MG63 (cell line): ENCODE results near the gene TCF3. TPM values are rescaled to one million over a fixed set of nuclear protein-coding genes. Genes with fewer than 3 reads are reported as not detected.

ENCODE experiments used
- DNase-seq: peaks from one replicate; pipeline ENCODE4 v3.0.0-alpha.2; 2020
- H3K27me3 ChIP-seq: fragments of 250-450 bp; sonication (Bioruptor Pico); 2 replicates; pipeline ENCODE4 v1.5.1; 2020; ENCODE audit warnings: mild to moderate bottlenecking, moderate library complexity
- H3K36me3 ChIP-seq: fragments of 250-450 bp; sonication (Bioruptor Pico); 2 replicates; pipeline ENCODE4 v1.5.1; 2020; ENCODE audit warnings: mild to moderate bottlenecking, moderate library complexity
- H3K4me3 ChIP-seq: fragments of 250-450 bp; sonication (Bioruptor Pico); 2 replicates; pipeline ENCODE4 v1.5.1; 2020; ENCODE audit warnings: mild to moderate bottlenecking, moderate library complexity
- H3K9me3 ChIP-seq: fragments of 250-450 bp; sonication (Bioruptor Pico); 2 replicates; pipeline ENCODE4 v1.5.1; 2020; ENCODE audit warnings: mild to moderate bottlenecking, moderate library complexity
- total RNA-seq: library from RNA; depleted of rRNA; stranded (reverse); fragments of >200 nt; shearing (Covaris generic); gene quantifications from 2 replicates; pipeline ENCODE4 v1.2.3, GENCODE V29; 2014; ENCODE audit warnings: low replicate concordance

Gene TCF3
- total RNA-seq, 1 experiment from 2014 or later: 135 TPM

DNA sequence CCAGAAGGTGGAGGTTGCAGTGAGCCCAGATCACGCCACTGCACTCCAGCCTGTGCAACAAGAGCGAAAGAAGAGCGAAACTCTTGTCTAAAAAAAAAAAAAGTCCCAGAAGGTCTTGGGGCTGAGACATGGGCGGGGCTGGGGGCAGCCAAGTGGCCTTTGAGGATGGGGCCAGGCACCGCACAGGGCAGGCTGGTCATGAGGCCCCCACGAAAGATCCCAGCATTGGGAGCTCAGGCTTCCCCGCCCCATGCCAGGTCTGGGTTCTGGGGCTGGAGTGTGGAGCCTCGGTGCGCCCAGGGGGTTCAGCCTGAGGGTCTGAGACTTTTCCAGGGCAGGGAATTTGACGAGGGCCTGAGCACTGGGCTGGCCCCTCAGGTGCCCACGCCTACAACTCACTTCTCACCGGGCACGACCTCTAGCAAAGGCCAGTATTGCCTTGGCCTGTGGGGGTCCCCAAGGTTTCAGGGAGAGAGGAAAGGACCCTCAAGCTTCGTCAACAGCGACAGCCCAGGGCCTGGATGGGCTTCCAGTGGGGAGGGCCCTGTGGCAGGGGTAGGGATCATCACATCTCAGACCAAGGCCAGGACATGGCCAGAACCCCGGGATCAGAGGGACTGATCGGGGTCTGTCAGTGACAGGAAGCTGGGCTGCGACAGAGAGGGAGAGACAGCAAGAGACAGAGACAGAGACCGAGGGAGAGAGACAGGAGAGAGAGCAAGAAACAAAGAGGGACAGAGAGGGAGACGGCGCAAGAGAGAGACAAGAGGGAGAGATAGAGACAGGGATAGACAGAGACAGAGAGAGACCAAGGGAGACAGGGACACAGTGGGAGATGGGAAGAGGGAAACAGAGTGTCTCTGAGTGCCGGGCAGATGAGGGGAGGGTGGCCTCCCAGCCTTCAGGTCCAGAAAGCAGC, 76.8 kb downstream of the TCF3 start:
- no peak for DNase-seq
- 0 out of 2 replicates have a peak, but pooled peaks cover 2% of the 10 kb centered on the region for H3K36me3 ChIP-seq
- H3K27me3 ChIP-seq: no peaks in the 10 kb centered on the region
- no peaks in the 10 kb centered on the region for H3K9me3 ChIP-seq
- no peak overlapping the region for H3K4me3 ChIP-seq

DNA sequence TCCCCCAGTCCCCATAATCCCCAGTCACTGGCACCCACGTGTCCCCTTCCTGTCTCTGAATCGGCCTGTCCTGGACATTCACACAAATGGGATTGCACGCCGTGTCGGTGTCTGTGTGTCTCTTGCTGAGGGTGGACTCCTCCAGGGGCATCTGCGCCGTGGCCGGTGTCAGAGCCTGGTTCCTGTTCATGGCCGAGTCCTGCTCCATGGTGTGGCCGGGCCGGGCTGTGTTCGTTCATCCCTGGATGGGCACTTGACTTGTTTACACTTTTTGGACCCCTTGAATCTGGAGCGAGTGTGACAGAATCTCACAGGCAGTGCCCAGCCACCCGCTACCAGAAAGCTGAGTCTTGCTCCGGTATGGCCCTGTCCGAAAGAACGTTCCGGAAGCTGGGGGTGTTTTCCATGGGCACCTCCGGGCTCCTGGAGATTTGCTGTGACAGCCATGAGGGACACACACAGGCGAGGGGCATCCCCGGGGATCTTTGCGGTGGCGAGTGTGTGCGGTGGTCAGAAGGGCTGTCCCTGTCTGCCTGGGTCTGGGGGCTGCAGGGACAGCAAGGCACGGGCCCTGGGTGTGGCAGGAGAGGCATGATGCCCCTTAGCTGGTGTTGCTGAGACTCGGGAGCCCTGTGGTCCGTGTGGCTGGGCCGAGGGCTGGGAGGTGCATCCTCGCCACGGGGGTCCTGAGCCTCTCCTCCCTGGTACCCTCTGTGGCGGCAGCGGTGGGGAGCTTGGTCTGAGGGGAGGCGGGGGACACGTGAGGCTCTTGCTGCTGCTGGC, 77.9 kb downstream of the TCF3 start:
- H3K4me3 ChIP-seq: no peak overlapping the region
- no peak for DNase-seq
- H3K36me3 ChIP-seq: no peaks in the 10 kb centered on the region
- no peaks in the 10 kb centered on the region for H3K9me3 ChIP-seq
- no peaks in the 10 kb centered on the region for H3K27me3 ChIP-seq

DNA sequence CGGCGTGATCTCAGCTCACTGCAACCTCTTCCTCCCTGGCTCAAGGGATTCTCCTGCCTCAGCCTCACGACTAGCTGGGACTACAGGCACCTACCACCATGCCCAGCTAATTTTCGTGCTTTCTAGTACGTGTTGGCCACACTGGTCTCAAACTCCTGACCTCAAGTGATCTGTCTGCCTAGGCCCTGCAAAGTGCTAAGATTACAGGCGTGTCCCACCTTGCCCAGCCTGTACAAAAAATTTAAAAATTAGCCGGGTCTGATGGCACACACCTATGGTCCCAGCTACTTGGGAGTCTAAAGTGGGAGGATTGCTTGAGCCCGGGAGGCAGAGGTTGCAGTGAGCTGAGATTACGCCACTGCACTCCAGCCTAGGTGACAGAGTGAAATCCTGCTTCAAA, 79.6 kb downstream of the TCF3 start:
- no peak for DNase-seq
- Histone ChIP-seq H3K36me3 (no peaks in the 10 kb centered on the region), H3K4me3 (no peak overlapping the region), H3K9me3 (no peaks in the 10 kb centered on the region), H3K27me3 (no peaks in the 10 kb centered on the region)

DNA sequence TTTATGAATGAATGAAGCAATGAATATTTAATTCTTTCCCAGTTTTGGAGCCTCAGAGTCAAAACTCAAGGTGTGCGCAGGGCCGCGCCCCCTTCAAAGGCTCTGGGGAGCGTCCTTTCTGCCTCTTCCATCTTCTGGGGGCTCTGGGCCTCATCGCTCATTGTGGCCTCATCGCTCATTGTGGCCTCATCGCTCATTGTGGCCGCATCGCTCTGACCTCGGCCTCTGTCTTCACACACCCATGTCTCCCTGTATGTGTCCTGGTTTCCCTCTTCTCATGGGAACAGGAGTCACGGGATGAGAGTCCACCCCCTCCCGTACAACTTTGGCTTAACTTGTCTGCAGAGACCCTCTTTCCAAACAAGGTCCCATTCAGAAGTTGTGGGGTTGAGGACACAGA, 81.1 kb downstream of the TCF3 start:
- no peaks in the 10 kb centered on the region for H3K9me3 ChIP-seq
- no peaks in the 10 kb centered on the region for H3K27me3 ChIP-seq
- no peak for DNase-seq
- H3K36me3 ChIP-seq: no peaks in the 10 kb centered on the region
- H3K4me3 ChIP-seq: no peak overlapping the region

DNA sequence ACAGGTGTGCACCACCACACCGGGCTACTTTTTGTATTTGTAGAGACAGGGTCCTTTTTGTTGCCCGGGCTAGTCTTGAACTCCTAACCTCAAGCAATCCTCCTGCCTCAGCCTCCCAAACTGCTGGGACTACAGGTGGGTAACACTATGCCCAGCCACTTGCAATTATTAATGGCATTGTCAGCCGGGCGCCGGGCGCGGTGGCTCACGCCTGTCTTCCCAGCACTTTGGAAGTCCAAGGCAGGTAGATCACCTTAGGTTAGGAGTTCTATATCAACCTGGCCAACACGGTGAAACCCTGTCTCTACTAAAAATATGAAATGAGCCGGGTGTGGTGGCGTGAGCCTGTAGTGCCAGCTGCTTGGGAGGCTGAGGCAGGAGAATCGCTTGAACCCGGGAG, 81.6 kb downstream of the TCF3 start:
- no peaks in the 10 kb centered on the region for H3K36me3 ChIP-seq
- no peaks in the 10 kb centered on the region for H3K9me3 ChIP-seq

DNA sequence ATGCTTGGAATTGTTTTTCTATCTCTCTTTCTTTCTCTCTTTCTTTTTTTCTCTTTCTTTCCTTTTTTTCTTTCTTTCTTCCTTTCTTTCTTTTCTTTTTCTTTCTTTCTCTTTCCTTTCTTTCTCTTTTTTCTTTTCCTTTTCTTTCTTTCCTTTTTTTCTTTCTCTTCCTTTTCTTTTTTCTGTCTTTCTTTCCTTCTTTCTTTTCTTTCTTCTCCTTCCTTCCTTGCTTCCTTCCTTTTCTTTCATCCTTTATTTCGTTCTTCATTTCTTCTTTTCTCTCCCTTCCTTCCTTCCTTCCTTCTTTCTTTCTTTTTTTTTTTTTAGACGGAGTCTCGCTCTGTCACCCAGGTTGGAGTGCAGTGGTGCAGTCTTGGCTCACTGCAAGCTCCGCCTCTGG, 82.4 kb downstream of the TCF3 start:
- Histone ChIP-seq H3K4me3 (no peak overlapping the region), H3K9me3 (no peaks in the 10 kb centered on the region), H3K36me3 (no peaks in the 10 kb centered on the region), H3K27me3 (no peaks in the 10 kb centered on the region)
- no peak for DNase-seq

More for the DNA sequence above, 81.6 kb downstream of the TCF3 start:
- no peaks in the 10 kb centered on the region for H3K27me3 ChIP-seq
- DNase-seq: no peak
- H3K4me3 ChIP-seq: no peak overlapping the region

DNA sequence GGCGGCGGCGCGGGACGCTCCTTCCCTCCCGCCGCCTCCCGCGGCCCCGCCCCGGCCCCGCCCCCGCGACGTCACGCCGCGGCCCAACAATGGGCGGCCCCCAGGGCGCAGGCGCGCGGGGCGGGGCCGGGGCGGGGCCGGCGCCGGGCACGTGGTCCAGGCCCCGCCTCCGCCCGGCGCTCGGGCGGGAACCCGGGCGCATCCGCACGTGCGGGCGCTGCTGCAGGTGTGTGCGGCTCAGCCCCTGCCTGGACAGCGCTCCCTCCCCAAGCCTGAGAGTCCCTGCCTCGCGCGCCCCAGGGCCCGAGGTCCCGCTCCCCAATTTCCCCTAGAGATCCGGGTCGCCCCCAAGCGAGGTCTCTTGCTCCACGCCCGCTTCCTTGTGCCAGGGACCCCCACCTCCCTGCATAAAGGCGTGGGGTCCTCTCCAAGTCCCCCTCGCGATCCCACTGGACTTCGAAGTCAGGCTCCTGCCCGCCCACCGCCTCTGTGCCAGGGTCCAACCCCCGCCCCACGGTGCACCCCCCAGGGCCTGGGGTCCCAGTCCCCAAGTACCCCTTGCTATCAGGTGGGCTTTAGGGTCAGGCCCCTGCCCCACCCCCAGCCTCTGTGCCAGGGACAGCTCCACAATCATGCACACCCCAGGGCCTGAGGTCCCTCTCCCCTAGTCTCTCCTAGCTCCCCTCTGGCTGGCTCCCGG, 83.9 kb downstream of the TCF3 start, which contains the start of gene MEX3D:
MEX3D (minus strand) TSS at position 6 of the 700 bp plus-strand sequence. CDS start 267 bp downstream, outside the sequence.
- Histone ChIP-seq H3K4me3 (peak within 1 kb of the TSS; percentile 54), H3K36me3 (no peaks in the 10 kb centered on the region), H3K27me3 (no peaks in the 10 kb centered on the region), H3K9me3 (no peaks in the 10 kb centered on the region)
- DNase-seq: peak; percentile 58

DNA sequence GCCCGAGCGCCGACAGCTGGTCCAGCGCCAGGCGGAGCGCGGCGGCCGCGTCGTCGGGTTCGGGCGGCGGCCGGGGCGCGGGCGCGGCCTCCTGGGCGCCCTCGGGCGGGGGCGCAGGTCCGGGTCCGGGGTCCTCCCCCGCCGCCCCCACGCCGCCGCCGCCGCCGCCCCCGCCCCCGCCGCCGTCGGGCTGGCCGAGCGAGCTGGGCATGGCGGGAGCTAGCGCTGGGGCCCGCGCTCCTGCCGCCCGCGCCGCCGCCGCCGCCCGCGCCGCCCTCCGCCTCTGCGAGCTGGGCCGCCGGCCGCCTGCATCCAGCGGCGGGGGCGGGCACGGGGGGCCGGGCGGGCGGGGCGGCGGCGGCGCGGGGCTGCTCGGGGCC, 84.6 kb downstream of the TCF3 start:
- Histone ChIP-seq H3K36me3 (no peaks in the 10 kb centered on the region), H3K4me3 (no peak overlapping the region), H3K9me3 (no peaks in the 10 kb centered on the region), H3K27me3 (no peaks in the 10 kb centered on the region)
- DNase-seq: no peak

DNA sequence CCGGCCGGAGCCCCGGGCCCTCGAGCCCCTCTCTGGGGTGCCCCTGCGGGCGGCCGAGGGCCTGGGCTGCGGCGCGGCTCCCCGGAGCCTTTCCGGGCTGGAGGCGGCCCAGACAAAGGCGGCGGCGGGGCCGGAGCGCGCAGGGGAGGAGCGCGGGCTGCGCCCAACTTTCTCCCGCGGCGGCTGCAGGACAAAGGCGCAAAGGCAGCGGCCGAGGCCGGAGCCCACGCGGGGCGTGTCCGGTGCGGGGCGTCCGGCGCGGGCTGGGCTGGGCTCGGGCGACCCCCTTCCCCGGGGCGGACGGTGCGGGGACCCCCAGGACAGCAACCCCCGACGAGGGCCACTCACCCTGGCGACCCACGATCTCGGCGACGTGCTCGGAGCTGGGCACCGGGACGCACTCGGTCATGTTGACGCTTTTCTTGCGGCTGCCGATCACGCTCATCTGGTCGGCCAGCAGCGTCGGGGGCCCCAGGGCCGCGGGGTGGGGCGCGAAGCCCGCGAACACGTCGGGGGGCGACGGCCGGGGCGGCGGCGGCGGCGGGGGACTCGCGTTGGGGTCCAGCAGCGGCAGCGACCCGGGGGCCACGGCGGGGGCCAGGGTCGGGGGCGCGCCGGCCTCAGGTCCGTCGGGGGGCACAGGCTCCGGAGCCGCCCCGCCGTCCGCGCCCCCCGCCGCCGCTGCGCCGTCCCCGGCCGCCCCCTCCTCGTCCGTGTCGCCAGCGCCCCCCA, 85.1 kb downstream of the TCF3 start:
- H3K36me3 ChIP-seq: no peaks in the 10 kb centered on the region
- H3K27me3 ChIP-seq: no peaks in the 10 kb centered on the region
- no peaks in the 10 kb centered on the region for H3K9me3 ChIP-seq
- peak; percentile 17 for DNase-seq
- H3K4me3 ChIP-seq: peak overlapping the region; percentile 54

DNA sequence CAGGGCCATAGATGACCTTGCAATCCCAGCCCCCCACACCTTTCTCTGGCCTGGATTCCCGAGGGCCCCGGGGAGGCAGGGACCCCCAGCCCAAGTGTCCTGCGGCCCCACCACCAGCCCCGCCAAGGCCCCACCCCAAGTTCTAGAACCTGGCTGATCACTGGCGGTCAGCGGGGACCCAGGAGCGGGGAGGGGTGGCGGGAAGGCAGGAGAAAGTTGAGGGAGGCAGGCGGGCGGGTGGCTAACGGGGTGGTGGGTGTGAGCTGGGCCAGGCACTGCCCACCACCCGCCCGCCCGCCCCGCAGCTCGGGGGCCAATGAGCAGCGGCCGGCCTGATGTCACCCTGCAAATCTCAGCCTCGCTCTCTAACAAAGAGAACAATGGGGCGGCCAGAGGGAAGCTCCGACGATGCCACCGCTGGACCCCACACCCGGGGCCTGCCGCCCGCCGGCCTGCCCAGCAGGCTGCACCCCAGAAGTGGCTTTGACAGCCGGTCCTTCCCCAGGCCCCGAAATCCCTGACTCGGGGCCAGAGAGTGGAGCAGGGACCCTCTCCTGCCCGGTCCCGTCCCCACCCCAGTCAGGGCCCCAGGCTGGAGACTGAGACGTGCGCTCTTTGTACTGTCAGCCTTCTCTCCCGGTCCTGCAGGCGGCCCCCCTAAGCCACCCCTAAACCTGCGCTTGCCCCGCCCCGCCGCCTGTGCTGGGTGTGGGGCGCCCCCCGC, 85.9 kb downstream of the TCF3 start:
- H3K36me3 ChIP-seq: no peaks in the 10 kb centered on the region
- peak; percentile 61 for DNase-seq
- peak overlapping the region; percentile 54 for H3K4me3 ChIP-seq
- H3K27me3 ChIP-seq: no peaks in the 10 kb centered on the region
- H3K9me3 ChIP-seq: no peaks in the 10 kb centered on the region

DNA sequence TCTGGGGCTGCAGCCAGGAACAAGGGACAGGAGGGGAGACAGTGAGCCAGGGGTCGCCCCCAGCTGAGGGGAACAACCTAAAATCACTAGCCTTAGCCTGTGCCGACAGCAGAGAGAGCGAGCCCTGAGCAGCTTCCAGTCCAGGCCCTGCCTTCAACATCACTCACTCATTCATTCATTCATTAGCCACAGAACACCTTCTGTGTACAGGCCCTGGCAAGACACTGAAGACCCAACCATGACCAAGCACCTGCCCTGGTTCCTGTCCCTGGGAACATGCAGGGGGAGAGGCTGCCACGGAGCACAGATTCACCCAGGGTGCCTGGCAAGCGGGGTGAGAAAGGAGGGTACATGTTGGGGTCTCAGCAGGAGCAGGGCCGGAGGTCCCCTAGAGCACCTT, 89.2 kb downstream of the TCF3 start:
- H3K4me3 ChIP-seq: no peak overlapping the region
- no peaks in the 10 kb centered on the region for H3K9me3 ChIP-seq
- H3K36me3 ChIP-seq: no peaks in the 10 kb centered on the region
- no peak for DNase-seq
- H3K27me3 ChIP-seq: no peaks in the 10 kb centered on the region

DNA sequence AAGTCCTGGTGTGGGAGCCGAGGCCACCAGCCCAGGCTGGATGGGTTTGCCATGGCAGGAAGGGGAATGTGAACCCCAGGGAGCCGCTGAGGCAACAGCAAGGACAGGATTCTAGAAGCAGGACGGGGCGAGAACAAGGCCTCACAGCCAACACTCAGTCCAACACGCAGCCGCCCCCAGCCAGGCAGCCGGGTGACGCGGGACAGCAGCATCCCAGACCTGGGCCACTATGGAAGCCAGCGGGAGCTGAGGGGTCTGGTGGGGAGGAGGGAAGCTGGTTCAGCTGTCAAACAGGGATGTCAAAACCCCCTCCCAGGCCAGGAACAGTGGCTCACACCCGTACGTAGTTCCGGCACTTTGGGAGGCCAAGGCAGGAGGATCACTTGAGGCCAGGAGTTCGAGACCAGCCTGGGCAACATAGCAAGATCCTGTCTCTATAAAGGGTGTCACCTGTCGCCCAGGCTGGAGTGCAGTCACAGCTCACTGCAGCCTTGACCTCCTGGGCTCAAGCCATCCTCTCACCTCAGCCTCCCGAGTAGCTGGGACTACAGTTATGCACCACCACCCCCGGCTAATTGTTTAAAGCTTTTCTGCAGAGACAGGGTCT, 91.1 kb downstream of the TCF3 start:
- no peak overlapping the region for H3K4me3 ChIP-seq
- no peak for DNase-seq
- no peaks in the 10 kb centered on the region for H3K36me3 ChIP-seq
- H3K9me3 ChIP-seq: no peaks in the 10 kb centered on the region
- H3K27me3 ChIP-seq: no peaks in the 10 kb centered on the region

DNA sequence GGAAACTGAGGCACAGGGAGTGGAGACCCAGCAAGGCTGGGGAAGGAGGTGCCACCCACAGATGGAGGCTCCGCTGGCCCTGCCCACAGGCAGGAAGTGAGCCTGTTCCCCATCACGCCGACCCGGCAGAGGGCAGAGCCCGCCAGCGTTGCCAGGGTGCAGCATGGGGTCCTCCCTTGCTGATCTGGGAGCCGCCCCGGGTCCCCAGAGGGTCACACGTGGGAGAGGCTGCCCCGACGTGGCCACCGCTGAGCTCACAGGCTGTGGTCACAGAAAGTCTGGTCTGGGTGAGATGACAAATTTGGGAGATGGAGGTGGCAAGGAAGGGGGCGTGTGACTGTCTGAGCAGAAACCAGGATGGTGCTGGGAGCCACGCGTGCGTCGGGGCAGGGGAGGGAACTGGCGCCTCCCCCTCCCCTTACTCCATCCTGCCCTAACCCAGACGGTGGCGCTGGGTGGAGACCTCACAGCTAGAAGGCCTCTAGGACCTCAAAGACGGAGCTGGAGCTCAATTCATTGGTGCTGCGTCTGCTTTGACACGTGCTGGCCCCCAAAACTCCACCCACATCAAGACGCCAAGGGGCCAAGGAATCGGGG, 92.0 kb downstream of the TCF3 start:
- Histone ChIP-seq H3K36me3 (no peaks in the 10 kb centered on the region), H3K4me3 (no peak overlapping the region), H3K27me3 (no peaks in the 10 kb centered on the region), H3K9me3 (no peaks in the 10 kb centered on the region)
- DNase-seq: no peak
